Effector CD4-positive, alpha-beta T cell (primary cell): ENCODE data around the gene RIIAD1. TPM values are rescaled to one million over a fixed set of nuclear protein-coding genes. Genes with fewer than 3 reads are reported as not detected.
"Not testable (repeated sequence)": the region's sequence is repeated elsewhere in the genome, so short reads cannot be mapped to it uniquely, and the experiment has no call there.

Source experiments
- DNase-seq: peaks from one replicate; pipeline ENCODE4 v3.0.0-alpha.2; 2020
- total RNA-seq: gene quantifications from one replicate; lab custom pipeline; 2026; lab: John Stamatoyannopoulos, UW

RIIAD1 gene
- not detected for total RNA-seq

GRCh38 chr1:151720974-151721787, at the start of gene RIIAD1:
RIIAD1 (plus strand) TSS chr1:151721522; CDS start chr1:151721537, 15 bp downstream.
- no peak for DNase-seq

- DNase-seq, result no peak
These were observed 47.9 kb upstream of the RIIAD1 start for GRCh38 chr1:151673407-151673806.

- DNase-seq, result no peak
These were observed 40.9 kb upstream of the RIIAD1 start for GRCh38 chr1:151680391-151680790.

- DNase-seq, result no peak
These were observed 40.5 kb upstream of the RIIAD1 start for GRCh38 chr1:151680826-151681225.

- no peak for DNase-seq
These were observed 39.4 kb upstream of the RIIAD1 start for GRCh38 chr1:151681923-151682322.

GRCh38 chr1:151682901-151683300, 38.4 kb upstream of the RIIAD1 start:
- not testable (repeated sequence) for DNase-seq

GRCh38 chr1:151684128-151684527, 37.2 kb upstream of the RIIAD1 start:
- no peak for DNase-seq

GRCh38 chr1:151686561-151686960, 34.8 kb upstream of the RIIAD1 start:
- no peak for DNase-seq

GRCh38 chr1:151689494-151689893, 31.8 kb upstream of the RIIAD1 start:
- no peak for DNase-seq

- DNase-seq, result no peak
These were observed 29.1 kb upstream of the RIIAD1 start for GRCh38 chr1:151692226-151692625.

GRCh38 chr1:151693057-151693651, 28.2 kb upstream of the RIIAD1 start:
- DNase-seq, result no peak

GRCh38 chr1:151701515-151701914, 19.8 kb upstream of the RIIAD1 start:
- DNase-seq, result no peak

GRCh38 chr1:151702936-151703335, 18.4 kb upstream of the RIIAD1 start:
- DNase-seq, result no peak

- no peak for DNase-seq
These were observed 17.5 kb upstream of the RIIAD1 start for GRCh38 chr1:151703813-151704212.

- DNase-seq, result no peak
These were observed 17.1 kb upstream of the RIIAD1 start for GRCh38 chr1:151704246-151704645.

GRCh38 chr1:151705146-151705545, 16.2 kb upstream of the RIIAD1 start:
- DNase-seq, result no peak

GRCh38 chr1:151705753-151706463, 15.4 kb upstream of the RIIAD1 start:
- no peak for DNase-seq

- no peak for DNase-seq
These were observed 14.6 kb upstream of the RIIAD1 start for GRCh38 chr1:151706464-151707415.

GRCh38 chr1:151707541-151708065, 13.7 kb upstream of the RIIAD1 start:
- no peak for DNase-seq

GRCh38 chr1:151708891-151709290, 12.4 kb upstream of the RIIAD1 start:
- DNase-seq, result no peak

GRCh38 chr1:151710187-151710840, 11.0 kb upstream of the RIIAD1 start:
- DNase-seq, result no peak
